Umbilical cord (tissue), 2 donors: ENCODE results near the gene MACROD2. TPM values are rescaled to one million over a fixed set of nuclear protein-coding genes. Genes with fewer than 3 reads are reported as not detected.
A peak's percentile ranks its signal among the peaks of the same experiment; 100 is the strongest.
"Not testable (repeated sequence)": the region's sequence is repeated elsewhere in the genome, so short reads cannot be mapped to it uniquely, and the experiment has no call there.

Source experiments
- DNase-seq: peaks from one replicate; pipeline ENCODE4 v3.0.0-alpha.2; 2015; ENCODE audit warnings: low spot score
- total RNA-seq: library from RNA; depleted of rRNA; stranded (reverse); fragments of >200 nt; gene quantifications from one replicate; pipeline ENCODE4 v1.2.3, GENCODE V29; 2014; ENCODE audit warnings: low replicate concordance; ENCODE audit not compliant: insufficient read depth

The MACROD2 gene
- total RNA-seq, result 69.6 TPM

DNA sequence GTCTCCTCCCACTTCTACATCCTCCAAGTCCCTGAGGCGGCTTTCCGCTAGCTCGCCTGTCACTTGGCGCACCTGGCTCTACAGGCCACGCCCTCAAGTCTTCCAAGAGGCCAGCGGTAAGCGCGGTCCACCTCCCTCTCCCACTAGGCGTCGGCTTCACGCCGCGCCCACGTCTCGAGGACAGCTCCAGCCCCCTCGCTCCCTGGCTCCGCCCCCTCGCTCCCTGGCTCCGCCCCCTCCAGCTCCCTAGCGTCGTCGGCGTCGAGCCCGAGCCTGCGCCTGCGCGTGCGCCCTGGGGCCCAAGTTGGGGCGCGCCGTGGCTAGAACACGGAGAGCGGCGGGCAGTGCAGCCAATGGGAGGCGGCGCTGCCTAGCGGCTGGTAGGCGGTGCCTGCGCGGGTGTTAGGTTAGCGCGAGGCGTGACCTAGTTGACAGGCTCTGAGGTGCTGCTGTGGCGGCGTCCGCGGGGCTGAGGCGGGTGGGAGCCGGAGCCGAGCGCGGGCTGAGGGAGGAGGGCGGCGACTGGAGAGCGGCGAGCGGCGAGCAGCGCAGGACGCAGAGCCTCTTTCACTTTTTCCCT lies at the start of gene MACROD2:
Gene MACROD2, plus strand, starts transcription at position 431 of the 580 bp plus-strand sequence.
- peak; percentile 96 for DNase-seq

GRCh38 chr20:13947719-13948118 lies 47.6 kb upstream of the MACROD2 start:
- DNase-seq, result no peak

GRCh38 chr20:13953227-13953626 lies 42.1 kb upstream of the MACROD2 start:
- DNase-seq, result no peak

- DNase-seq, result no peak
Observed at GRCh38 chr20:13960119-13960518, 35.2 kb upstream of the MACROD2 start.

- DNase-seq, result no peak
Observed at GRCh38 chr20:13960525-13960924, 34.8 kb upstream of the MACROD2 start.

- DNase-seq, result no peak
Observed at GRCh38 chr20:13984211-13984610, 11.1 kb upstream of the MACROD2 start.

DNA sequence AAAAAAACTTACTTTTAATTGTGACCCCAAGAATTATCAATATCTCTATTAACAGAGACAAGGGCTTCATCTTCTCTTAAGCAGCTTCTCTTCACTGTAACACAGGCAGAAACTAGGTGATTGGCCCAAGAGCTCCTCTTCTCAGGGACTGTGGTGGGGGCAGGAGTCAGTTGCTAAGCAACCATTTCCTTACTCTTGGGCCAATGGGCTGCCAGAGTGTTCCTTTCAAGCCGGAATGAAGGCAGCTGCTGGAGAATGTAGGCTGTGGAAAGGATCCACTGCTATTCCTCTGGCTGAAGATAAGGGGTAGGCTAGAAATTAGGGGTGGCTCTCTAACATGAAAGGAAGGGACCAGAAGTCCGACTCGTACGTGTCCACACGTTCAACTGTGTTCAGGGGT lies 4.9 kb upstream of the MACROD2 start, which contains the start of gene SEL1L2:
Gene SEL1L2, minus strand, starts transcription at position 150 of the 400 bp plus-strand sequence. Its CDS starts 80 bp downstream, at position 70.
- DNase-seq, result no peak

DNA sequence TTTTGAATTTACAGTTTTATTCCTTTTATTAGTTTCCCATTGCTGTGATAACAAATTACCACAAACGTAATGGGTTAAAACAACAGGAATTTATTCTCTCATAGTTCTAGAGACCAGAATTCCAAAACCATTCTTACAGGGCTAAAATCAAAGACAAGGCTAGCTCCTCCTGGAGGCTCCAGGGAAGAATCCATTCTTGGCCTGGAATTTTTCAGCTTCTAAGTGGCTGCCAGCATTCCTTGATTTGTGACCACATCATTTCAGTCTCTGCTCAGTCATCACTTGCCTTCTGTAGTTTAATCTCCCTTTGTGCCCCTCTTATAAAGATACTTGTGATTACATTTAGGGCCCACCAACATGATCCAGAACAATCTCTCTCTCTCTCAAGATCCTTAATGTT lies 4.0 kb upstream of the MACROD2 start:
- DNase-seq, result no peak

DNA sequence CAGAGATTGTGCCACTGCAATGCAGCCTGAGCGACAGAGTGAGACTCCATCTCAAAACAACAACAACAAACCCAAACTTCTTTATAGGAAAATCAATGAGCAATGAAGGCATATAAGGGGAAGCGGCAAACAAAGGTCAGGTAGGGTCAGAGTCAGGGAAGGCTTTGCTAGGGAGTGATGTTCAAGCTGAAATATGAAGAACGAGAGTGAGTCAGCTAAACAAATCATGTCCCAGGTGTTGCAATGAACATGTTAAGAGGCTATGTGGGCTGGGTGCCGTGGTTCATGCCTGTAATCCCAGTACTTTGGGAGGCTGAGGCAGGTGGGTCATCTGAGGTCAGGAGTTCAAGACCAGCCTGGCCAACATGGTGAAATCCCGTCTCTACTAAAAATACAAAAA lies 3.4 kb upstream of the MACROD2 start:
- DNase-seq, result not testable (repeated sequence)

GRCh38 chr20:13995841-13996240 lies 525 bp downstream of the MACROD2 start:
- peak; percentile 12 for DNase-seq

GRCh38 chr20:13996265-13996664 lies 949 bp downstream of the MACROD2 start:
- peak; percentile 15 for DNase-seq

DNA sequence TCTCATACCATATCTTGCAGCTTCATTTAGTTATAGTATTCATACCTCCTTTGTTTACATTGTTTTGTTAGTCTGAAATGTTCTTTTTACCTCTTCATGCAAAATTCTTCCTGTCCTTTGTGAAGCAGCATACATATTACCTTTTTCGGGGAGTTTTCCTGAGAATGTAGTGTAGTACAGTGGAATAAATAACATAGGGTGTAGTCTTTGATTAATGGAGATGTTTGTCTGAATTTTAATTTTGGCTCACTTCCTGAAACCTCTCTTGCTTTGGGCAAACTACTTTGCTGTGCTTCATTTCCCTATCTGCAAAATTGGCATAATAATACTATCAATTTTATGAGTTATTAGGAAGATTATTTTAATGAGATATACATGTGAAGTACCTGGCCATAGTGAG lies 5.6 kb downstream of the MACROD2 start:
- no peak for DNase-seq

DNA sequence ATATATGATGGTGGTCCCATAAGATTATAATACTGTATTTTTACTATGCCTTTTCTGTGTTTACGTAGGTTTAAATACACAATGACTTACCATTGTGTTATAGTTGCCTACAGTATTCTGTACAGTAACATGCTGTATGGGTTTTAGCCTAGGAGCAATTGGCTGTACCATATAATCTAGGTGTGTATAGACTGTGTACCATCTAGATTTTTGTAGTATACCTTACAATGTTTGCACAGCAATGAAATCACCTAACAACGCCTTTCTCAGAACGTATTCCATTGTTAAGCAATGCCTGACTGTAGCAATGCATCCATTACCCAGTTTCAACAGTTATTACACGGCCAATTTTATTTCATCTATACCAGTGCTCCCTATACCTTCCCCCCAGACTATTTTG lies 10.7 kb downstream of the MACROD2 start:
- DNase-seq, result no peak

GRCh38 chr20:14009208-14009607 lies 13.9 kb downstream of the MACROD2 start:
- no peak for DNase-seq

DNA sequence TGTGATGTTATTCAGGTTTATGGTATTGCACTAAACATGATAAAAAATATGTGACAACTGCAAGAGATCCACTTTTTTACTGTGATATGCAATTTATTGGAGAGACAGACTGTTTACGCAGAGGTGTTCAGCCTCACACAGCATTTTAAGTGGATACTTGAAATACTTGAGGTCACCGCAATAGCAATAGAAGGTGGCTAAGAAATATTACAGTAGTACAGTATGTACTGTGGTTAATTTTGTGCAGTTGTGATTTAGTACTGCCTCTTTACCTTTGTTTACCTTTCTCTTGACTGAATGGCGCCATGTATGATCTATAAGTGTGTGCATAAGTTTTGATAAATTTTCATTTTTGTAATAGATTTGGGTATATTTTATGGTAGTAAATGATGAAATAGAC lies 17.4 kb downstream of the MACROD2 start:
- no peak for DNase-seq

DNA sequence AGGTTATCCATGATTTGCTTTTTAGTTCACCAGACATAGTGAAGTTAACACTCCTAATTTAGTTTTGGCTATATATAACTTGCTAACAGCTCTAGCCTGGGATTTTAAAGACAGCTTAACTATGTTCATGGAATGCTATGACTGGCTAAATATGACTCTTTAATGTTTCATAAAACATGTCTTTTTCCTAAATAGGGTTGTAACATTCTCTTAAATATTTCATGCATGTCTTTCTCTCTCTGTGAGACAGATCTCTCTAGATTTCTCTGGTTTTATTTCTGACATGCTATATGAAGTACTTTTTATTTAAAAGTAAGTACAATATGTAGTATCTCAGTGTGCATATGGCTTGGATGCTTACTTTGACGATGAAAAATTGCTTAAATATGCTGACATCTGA lies 35.7 kb downstream of the MACROD2 start:
- peak; percentile 35 for DNase-seq

DNA sequence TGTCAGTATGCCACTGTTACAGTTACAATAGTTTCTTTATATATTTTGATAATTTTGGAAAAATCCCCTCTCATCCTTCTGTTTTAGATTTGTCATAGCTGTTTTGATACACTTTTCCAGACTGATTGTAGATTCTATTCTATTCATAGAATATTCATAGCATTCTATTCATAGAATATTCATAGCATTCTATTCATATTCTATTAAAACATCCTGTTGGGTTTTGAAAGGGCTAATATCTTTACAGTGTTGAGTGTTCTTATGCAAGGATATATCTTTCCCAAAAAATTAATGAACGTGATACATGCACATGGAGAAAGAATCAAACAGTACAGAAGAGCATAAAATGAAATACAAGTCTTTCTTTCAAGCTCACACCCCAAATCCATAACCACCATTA lies 38.0 kb downstream of the MACROD2 start:
- DNase-seq, result no peak

DNA sequence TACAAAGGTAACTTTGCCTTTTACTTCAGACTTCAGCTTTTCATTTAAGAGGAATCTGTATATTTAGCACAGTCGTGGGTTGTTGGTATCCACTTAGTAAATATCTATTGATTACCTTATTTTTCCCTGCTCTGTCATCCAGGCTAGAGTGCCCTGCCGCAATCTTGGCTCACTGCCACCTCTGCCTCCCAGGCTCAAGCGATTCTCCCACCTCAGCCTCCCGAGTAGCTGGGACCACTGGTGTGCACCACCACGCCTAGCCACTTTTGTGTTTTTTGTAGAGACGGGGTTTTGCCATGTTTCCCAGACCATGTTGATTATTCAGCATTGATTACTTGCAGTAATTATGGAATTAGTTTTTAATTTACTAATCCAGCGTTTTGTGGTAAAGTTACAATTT lies 41.3 kb downstream of the MACROD2 start:
- no peak for DNase-seq

DNA sequence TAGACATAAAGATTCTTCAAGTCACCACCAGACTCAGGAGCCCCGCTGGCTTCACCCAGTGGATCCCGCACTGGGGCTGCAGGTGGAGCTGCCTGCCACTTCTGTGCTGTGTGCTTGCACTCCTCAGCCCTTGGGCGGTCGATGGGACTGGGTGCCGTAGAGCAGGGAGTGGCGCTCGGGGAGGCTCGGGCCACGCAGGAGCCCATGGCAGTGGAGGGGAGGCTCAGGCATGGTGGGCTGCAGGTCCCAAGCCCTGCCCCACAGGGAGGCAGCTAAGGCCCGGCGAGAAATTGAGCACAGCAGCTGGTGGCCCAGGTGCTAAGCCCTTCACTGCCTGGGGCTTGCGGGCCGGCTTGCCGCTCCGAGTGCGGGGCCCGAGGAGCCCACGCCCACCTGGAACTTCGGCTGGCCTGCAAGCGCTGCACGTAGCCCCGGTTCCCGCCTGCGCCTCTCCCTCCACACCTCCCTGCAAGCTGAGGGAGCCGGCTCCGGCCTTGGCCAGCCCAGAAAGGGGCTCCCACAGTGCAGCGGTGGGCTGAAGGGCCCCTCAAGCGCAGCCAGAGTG lies 49.5 kb downstream of the MACROD2 start:
- DNase-seq, result not testable (repeated sequence)

DNA sequence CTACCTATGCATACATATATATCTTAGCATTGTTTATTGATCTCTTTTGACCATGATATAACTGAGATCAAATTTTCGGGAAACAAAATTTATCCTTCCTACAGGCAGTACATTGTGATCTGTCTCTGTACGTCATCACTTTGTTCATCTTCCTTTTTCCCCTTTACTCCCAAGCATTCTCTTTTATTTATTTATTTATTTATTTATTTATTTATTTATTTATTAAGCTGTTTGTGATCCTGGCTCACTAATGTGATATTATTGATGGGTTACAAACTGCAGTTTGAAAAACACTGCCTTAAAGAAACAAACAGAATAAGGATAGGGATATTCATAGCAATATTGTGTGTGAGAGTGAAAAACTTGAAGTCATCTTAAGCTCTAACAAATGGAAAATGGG lies 51.2 kb downstream of the MACROD2 start:
- no peak for DNase-seq

- no peak for DNase-seq
Observed at GRCh38 chr20:14049111-14049510, 53.8 kb downstream of the MACROD2 start.

DNA sequence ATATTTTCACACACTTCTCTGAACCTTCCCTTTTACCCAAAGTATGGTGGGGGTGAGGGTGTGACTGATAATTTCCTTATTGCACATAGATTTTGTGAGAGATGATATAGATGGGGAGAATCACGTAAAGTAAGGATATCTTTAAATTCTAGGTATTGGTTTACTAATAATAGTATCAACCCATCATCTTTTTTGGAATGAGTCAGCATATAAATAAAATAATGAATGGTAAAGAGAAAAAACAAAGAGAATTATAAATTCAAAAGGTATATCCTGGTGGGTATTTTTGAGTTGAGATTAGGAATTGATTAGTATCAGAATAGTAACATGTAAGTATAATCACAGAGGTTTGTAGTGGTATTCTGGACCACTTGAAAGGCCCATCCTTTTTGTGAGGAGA lies 56.1 kb downstream of the MACROD2 start:
- DNase-seq, result no peak

- peak; percentile 74 for DNase-seq
Observed at GRCh38 chr20:14055127-14055742, 59.9 kb downstream of the MACROD2 start.
